HepG2 (cell line): Measurements from ENCODE around the gene PPP1R15A. TPM values are rescaled to one million over a fixed set of nuclear protein-coding genes. Genes with fewer than 3 reads are reported as not detected.

ENCODE experiments used
- ATAC-seq: fragments of 200-7000 bp; cut with Tn5 transposase; 3 replicates; pipeline ENCODE4 v1.9.1; 2020; ENCODE audit warnings: mild to moderate bottlenecking, moderate library complexity
- BruUV-seq: library from RNA; stranded (reverse); fragments of 400-500 nt; replicated peaks from 2 replicates; lab custom pipeline; 2021; lab: Mats Ljungman, UMichigan
- CTCF ChIA-PET: fragments of 300-600 bp; formaldehyde crosslinking; extraction: SDS; loops from one replicate; lab custom pipeline; 2021; ENCODE audit warnings: low total read pairs, inconsistent platforms, low intra/inter-chr PET ratio; lab: Yijun Ruan, JAX
- POLR2A ChIA-PET: fragments of 350-600 bp; sonication (Branson Sonifier 250); formaldehyde crosslinking; loops from one replicate; lab custom pipeline; 2020; ENCODE audit warnings: antibody characterized with exemption, inconsistent platforms; lab: Yijun Ruan, JAX
- DNase-seq: peaks from one replicate; pipeline ENCODE4 v3.0.0-alpha.2; 2015; ENCODE audit warnings: low spot score
- FAIRE-seq: peaks from 3 replicates; lab custom pipeline; 2011; peaks lifted over from hg19 to GRCh38; lab: Jason Lieb, UNC
- H2AFZ ChIP-seq: one replicate; pipeline ENCODE4 v1.6.1; 2011; ENCODE audit warnings: low read length, inconsistent platforms
- H3K27ac ChIP-seq: fragments of 300-600 bp; 3 replicates; pipeline ENCODE4 v1.8.0; 2011; ENCODE audit warnings: mixed run types, mild to moderate bottlenecking, mixed read lengths, low read length, inconsistent platforms; ENCODE audit not compliant: insufficient read depth; ENCODE audit errors: extremely low read length
- H3K27me3 ChIP-seq, 2 experiments: fragments of 200-600 bp in 1 of 2; 2 replicates in 1 of 2; 3 replicates in 1 of 2; pipeline versions ENCODE4 v1.6.0 to v1.8.0; 2011; ENCODE audit warnings: low read length in 2 of 2, mild to moderate bottlenecking in 2 of 2, moderate library complexity in 2 of 2, inconsistent platforms in 1 of 2; ENCODE audit not compliant: insufficient read depth in 2 of 2, control insufficient read depth in 1 of 2
- H3K36me3 ChIP-seq, 2 experiments: fragments of 200-600 bp in 1 of 2; replicated peaks in 1 of 2; 2 replicates in 1 of 2; 3 replicates in 1 of 2; pipeline versions ENCODE4 v1.5.1 to v1.8.0; 2011; ENCODE audit warnings: low read length in 2 of 2, inconsistent platforms in 1 of 2; ENCODE audit not compliant: insufficient read depth in 2 of 2, control insufficient read depth in 1 of 2
- H3K4me1 ChIP-seq: 2 replicates; pipeline ENCODE4 v1.5.1; 2012; ENCODE audit warnings: low read length, inconsistent platforms; ENCODE audit not compliant: insufficient read depth
- H3K4me2 ChIP-seq: 2 replicates; pipeline ENCODE4 v1.6.0; 2011; ENCODE audit warnings: low read depth, low read length, inconsistent platforms
- H3K4me3 ChIP-seq, 3 experiments: fragments of 200-600 bp in 1 of 3; sonication (generic), shearing (Covaris generic) in 1 of 3; replicated peaks in 1 of 3; 2 replicates each; pipeline ENCODE4 v1.5.1; 2011 to 2016; ENCODE audit warnings: low read length in 3 of 3, inconsistent platforms in 2 of 3, low read depth in 2 of 3, mild to moderate bottlenecking in 2 of 3, control low read depth in 1 of 3, mixed read lengths in 1 of 3; ENCODE audit not compliant: insufficient read depth in 1 of 3
- H3K79me2 ChIP-seq: one replicate; pipeline ENCODE4 v1.6.1; 2011; ENCODE audit warnings: low read length, inconsistent platforms; ENCODE audit not compliant: insufficient read depth
- H3K9ac ChIP-seq: 2 replicates; pipeline ENCODE4 v1.6.0; 2011; ENCODE audit warnings: mild to moderate bottlenecking, low read depth, low read length, inconsistent platforms; ENCODE audit not compliant: insufficient read depth
- H3K9me3 ChIP-seq: 2 replicates; pipeline ENCODE4 v1.5.1; 2012; ENCODE audit warnings: mild to moderate bottlenecking, low read length
- H4K20me1 ChIP-seq: 2 replicates; pipeline ENCODE4 v1.6.0; 2011; ENCODE audit warnings: inconsistent platforms, mild to moderate bottlenecking, low read length, moderate library complexity; ENCODE audit not compliant: insufficient read depth
- GTF3A ChIP-seq: sonication (generic); formaldehyde crosslinking; conservative IDR thresholded peaks from 2 replicates; pipeline ENCODE4 v1.4.0; 2020; ENCODE audit warnings: mild to moderate bottlenecking, missing genetic modification reagents
- HES4 ChIP-seq: sonication (generic); formaldehyde crosslinking; IDR thresholded peaks from 2 replicates; pipeline ENCODE4 v1.9.0; 2021; ENCODE audit warnings: mild to moderate bottlenecking, missing genetic modification reagents, borderline replicate concordance
- MZF1 ChIP-seq: sonication (generic); formaldehyde crosslinking; IDR thresholded peaks from 2 replicates; pipeline ENCODE4 v1.8.1; 2023; ENCODE audit warnings: mild to moderate bottlenecking, missing genetic modification reagents, borderline replicate concordance
- NBN ChIP-seq: fragments of 450-650 bp; conservative IDR thresholded peaks from 2 replicates; pipeline ENCODE4 v1.6.1; 2017
- RAD51 ChIP-seq: fragments of 450-650 bp; IDR thresholded peaks from 2 replicates; pipeline ENCODE4 v1.6.1; 2016; ENCODE audit warnings: borderline replicate concordance
- REL ChIP-seq: sonication (generic); formaldehyde crosslinking; conservative IDR thresholded peaks from 2 replicates; pipeline ENCODE4 v1.8.0; 2022; ENCODE audit warnings: mild to moderate bottlenecking, missing genetic modification reagents, moderate library complexity
- SP1 ChIP-seq, 2 experiments: fragments of 450-650 bp in 1 of 2; sonication (generic) in 1 of 2; formaldehyde crosslinking in 1 of 2; IDR thresholded peaks; 2 replicates each; pipeline versions ENCODE4 v1.4.0 to v1.6.1; 2016 to 2020; ENCODE audit warnings: missing genetic modification reagents in 1 of 2
- TCF7L2 ChIP-seq: IDR thresholded peaks from 2 replicates; pipeline ENCODE4 v1.6.1; 2011; ENCODE audit warnings: mild to moderate bottlenecking, low read depth, low read length, moderate library complexity
- ZFP90 ChIP-seq: sonication (generic); formaldehyde crosslinking; IDR thresholded peaks from 2 replicates; pipeline ENCODE4 v1.8.0; 2022; ENCODE audit warnings: missing genetic modification reagents, mild to moderate bottlenecking, inconsistent platforms, borderline replicate concordance
- ZNF124 ChIP-seq: sonication (generic); formaldehyde crosslinking; IDR thresholded peaks from 2 replicates; pipeline ENCODE4 v1.4.0; 2020; ENCODE audit warnings: missing genetic modification reagents
- ZNF460 ChIP-seq: sonication (generic); formaldehyde crosslinking; IDR thresholded peaks from 2 replicates; pipeline ENCODE4 v1.5.1; 2020; ENCODE audit warnings: missing genetic modification reagents, mild to moderate bottlenecking, borderline replicate concordance
- ZNF558 ChIP-seq: sonication (generic); formaldehyde crosslinking; IDR thresholded peaks from 2 replicates; pipeline ENCODE4 v1.9.0; 2022; ENCODE audit warnings: mild to moderate bottlenecking, missing genetic modification reagents, borderline replicate concordance
- WGBS: methylation state at CpG from one replicate; pipeline ENCODE4 v1.1.6; 2017; ENCODE audit warnings: low lambda C conversion rate; 5-methylcytosine and 5-hydroxymethylcytosine counted together
- in situ Hi-C: cut with HindIII; loops from 2 replicates; pipeline ENCODE4 v1.10.0; 2017; ENCODE audit warnings: low pct_unique_long_range_greater_than_20kb; ENCODE audit not compliant: extremely low pct_ligation_motif_present
- intact Hi-C: fragments of 100-400 bp; cut with micrococcal nuclease; formaldehyde crosslinking; loops from one replicate; pipeline ENCODE4 v1.10.0; 2022; ENCODE audit not compliant: unreplicated experiment
- polyA plus RNA-seq, 8 experiments: library from polyadenylated mRNA; depleted of rRNA in 3 of 8; stranded (reverse) in 7 of 8; unstranded in 1 of 8; fragments of >200 nt; fragmentation: Illumina TruSeq in 4 of 8; extraction: Trizol in 4 of 8; gene quantifications; 2 replicates each; pipeline versions ENCODE4 v1.2.1 to v1.2.3, GENCODE V29; 2011 to 2016; ENCODE audit warnings: low read depth in 4 of 8, missing spikeins in 1 of 8, mixed read lengths in 1 of 8; ENCODE audit not compliant: insufficient read depth in 1 of 8
- total RNA-seq, 5 experiments: library from RNA; depleted of rRNA; stranded (reverse); fragments of >200 nt; fragmentation: Illumina TruSeq; extraction: Trizol; gene quantifications; 2 replicates each; pipeline ENCODE4 v1.2.3, GENCODE V29; 2016; ENCODE audit warnings: low read depth in 1 of 5
- TF ChIP-seq, protein P1 (sequence below): sonication (generic); formaldehyde crosslinking; IDR thresholded peaks from 2 replicates; pipeline ENCODE4 v1.4.0; 2020; ENCODE audit warnings: missing genetic modification reagents
- TF ChIP-seq, protein P2 (sequence below): sonication (generic); formaldehyde crosslinking; IDR thresholded peaks from 2 replicates; pipeline ENCODE4 v1.8.1; 2023; ENCODE audit warnings: mild to moderate bottlenecking, missing genetic modification reagents, borderline replicate concordance
- TF ChIP-seq, protein P3 (sequence below): sonication (generic); formaldehyde crosslinking; IDR thresholded peaks from 2 replicates; pipeline ENCODE4 v1.4.0; 2020; ENCODE audit warnings: missing genetic modification reagents, borderline replicate concordance
- TF ChIP-seq, protein P4 (sequence below): sonication (generic); formaldehyde crosslinking; IDR thresholded peaks from 2 replicates; pipeline ENCODE4 v1.8.1; 2023; ENCODE audit warnings: mild to moderate bottlenecking, missing genetic modification reagents

Gene PPP1R15A
- total and polyA plus RNA-seq, 2 of the 13 experiments (the other 11 are each of a cell fraction or from before 2014, with no cell fraction given) = 15.6 to 18.5 TPM

- TF ChIP-seq, protein P1, sequence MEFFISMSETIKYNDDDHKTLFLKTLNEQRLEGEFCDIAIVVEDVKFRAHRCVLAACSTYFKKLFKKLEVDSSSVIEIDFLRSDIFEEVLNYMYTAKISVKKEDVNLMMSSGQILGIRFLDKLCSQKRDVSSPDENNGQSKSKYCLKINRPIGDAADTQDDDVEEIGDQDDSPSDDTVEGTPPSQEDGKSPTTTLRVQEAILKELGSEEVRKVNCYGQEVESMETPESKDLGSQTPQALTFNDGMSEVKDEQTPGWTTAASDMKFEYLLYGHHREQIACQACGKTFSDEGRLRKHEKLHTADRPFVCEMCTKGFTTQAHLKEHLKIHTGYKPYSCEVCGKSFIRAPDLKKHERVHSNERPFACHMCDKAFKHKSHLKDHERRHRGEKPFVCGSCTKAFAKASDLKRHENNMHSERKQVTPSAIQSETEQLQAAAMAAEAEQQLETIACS (CRISPR knock-in tag) = no peak
- TF ChIP-seq MZF1 (no peak), ZNF558 (no peak), ZFP90 (CRISPR knock-in tag) (no peak)
- TF ChIP-seq, protein P2, sequence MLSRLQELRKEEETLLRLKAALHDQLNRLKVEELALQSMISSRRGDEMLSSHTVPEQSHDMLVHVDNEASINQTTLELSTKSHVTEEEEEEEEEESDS (CRISPR knock-in tag) = no peak
These were observed 39.2 kb upstream of the PPP1R15A start (continued) for GRCh38 chr19:48833049-48833448.

DNA sequence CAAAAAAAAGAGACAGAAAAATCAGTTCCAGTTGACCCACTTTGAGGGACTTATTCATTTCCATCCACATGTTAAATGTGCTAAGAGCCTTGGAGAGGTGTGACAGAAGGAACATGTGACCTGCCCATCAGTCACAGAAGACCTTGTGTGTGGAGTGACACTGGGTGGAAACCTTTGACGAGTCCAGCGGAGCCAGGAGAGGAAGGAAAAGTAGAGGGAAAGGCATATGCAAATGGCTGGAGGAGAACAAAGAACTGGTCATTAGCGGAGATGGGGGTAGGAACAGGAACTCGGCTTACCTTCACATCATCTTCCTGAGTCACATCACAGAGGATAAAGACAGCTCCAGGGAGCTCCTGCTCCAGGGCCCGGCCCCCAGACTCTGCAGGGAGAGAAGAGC lies 38.2 kb upstream of the PPP1R15A start:
- Histone ChIP-seq H3K36me3 (peaks cover 0 to 2% of the 10 kb centered on the region in 2 experiments; a peak in 1 of 5 replicates), H3K27ac (no peak overlapping the region), H3K4me3 (no peak overlapping the region), H3K79me2 (no peaks in the 10 kb centered on the region), H3K27me3 (no peaks in the 10 kb centered on the region), H3K9ac (no peak overlapping the region), H4K20me1 (no peaks in the 10 kb centered on the region), H3K4me1 (peaks cover 19% of the 10 kb centered on the region), H2AFZ (no peak overlapping the region), H3K4me2 (no peak overlapping the region), H3K9me3 (no peaks in the 10 kb centered on the region)
- WGBS = 93% methylated on average over 4 of the region's 5 CpGs
- no TSS peak for BruUV-seq
- DNase-seq (no peak), FAIRE-seq (no peak), ATAC-seq (no peak)
- intact Hi-C loops = no loop called here
- CTCF ChIA-PET = interaction anchor here (0.6 kb wide), 1 partner anchor 46 kb away, joined by 3 read pairs; no protein-coding TSS in a partner anchor
- TF ChIP-seq, protein P3, sequence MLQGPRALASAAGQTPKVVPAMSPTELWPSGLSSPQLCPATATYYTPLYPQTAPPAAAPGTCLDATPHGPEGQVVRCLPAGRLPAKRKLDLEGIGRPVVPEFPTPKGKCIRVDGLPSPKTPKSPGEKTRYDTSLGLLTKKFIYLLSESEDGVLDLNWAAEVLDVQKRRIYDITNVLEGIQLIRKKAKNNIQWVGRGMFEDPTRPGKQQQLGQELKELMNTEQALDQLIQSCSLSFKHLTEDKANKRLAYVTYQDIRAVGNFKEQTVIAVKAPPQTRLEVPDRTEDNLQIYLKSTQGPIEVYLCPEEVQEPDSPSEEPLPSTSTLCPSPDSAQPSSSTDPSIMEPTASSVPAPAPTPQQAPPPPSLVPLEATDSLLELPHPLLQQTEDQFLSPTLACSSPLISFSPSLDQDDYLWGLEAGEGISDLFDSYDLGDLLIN (CRISPR knock-in tag) = no peak
- no peak for TF ChIP-seq GTF3A (CRISPR knock-in tag)
- no peak for TF ChIP-seq HES4 (CRISPR knock-in tag)
- TF ChIP-seq ZNF124 = no peak
- no peak for TF ChIP-seq SP1 (IDR thresholded peaks at IDR 0.05)
- no peak for TF ChIP-seq SP1 (CRISPR knock-in tag; IDR thresholded peaks at IDR 0.05)
- no peak for TF ChIP-seq NBN
- TF ChIP-seq, protein P4, sequence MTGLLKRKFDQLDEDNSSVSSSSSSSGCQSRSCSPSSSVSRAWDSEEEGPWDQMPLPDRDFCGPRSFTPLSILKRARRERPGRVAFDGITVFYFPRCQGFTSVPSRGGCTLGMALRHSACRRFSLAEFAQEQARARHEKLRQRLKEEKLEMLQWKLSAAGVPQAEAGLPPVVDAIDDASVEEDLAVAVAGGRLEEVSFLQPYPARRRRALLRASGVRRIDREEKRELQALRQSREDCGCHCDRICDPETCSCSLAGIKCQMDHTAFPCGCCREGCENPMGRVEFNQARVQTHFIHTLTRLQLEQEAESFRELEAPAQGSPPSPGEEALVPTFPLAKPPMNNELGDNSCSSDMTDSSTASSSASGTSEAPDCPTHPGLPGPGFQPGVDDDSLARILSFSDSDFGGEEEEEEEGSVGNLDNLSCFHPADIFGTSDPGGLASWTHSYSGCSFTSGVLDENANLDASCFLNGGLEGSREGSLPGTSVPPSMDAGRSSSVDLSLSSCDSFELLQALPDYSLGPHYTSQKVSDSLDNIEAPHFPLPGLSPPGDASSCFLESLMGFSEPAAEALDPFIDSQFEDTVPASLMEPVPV = no peak
- no peak for TF ChIP-seq ZNF460 (CRISPR knock-in tag)
- no peak for TF ChIP-seq RAD51
- TF ChIP-seq TCF7L2 = no peak
- no peak for TF ChIP-seq REL (CRISPR knock-in tag)
- in situ Hi-C loops = loop anchor here (10.0 kb wide), 1 partner anchor 159 kb away; the partner anchor contains the start of gene NTN5
- POLR2A ChIA-PET = no interaction called here
